ENCODE results near the gene CDK5RAP3.
"Not testable (repeated sequence)": the region's sequence is repeated elsewhere in the genome, so short reads cannot be mapped to it uniquely, and the experiment has no call there.

Gene CDK5RAP3

DNA sequence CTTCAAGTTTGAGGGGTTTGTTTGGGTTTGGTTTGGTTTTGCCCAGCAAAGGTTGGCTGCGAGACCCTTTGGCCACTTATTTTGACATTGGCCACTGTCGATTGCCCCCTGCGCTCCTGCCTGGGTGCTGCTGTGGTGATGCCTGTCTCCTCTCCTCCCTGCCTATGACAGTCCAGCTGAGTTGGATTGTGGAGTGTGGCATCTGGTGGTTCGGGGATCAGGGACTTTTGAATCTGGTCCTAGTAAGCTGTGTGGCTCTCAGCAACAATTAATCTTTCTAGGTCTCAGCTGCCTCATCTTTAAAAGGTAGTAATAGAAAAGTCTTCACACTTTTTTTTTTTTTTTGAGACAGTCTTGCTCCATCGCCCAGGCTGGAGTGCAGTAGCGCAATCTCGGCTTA is 27.1 kb downstream of the CDK5RAP3 start:
- H3K27ac Mint-ChIP-seq, result no peak overlapping the region
- H3K4me1 Mint-ChIP-seq, result peaks cover 6% of the 10 kb centered on the region
- no peaks in the 10 kb centered on the region for H3K36me3 Mint-ChIP-seq
- H3K9me3 Mint-ChIP-seq, result no peaks in the 10 kb centered on the region
- no peak overlapping the region for H3K4me3 Mint-ChIP-seq
- no peaks in the 10 kb centered on the region for H3K27me3 Mint-ChIP-seq

DNA sequence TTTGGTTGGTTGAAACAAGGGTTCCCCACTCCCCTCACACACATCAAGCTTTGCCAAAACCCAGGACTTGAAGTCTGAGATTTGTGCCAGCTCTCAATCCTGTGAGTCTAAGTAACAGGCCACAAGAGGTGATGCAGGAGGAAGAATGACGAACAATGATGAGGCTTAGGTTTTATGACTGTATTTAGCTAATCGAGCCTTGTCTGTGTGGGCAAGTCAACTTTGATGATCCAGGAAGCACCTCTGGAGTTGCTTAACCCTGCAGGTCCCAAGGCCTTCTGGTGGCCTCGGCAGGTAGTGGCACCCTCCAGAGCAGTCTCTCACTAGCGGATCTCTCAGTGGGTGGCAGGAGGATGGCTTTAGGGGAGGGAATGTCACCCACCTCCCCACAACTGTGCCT is 28.7 kb downstream of the CDK5RAP3 start:
- Mint-ChIP-seq H3K4me3 (no peak overlapping the region), H3K36me3 (no peaks in the 10 kb centered on the region), H3K9me3 (no peaks in the 10 kb centered on the region), H3K27ac (no peak overlapping the region), H3K4me1 (peaks cover 6% of the 10 kb centered on the region), H3K27me3 (peaks cover 2% of the 10 kb centered on the region)

DNA sequence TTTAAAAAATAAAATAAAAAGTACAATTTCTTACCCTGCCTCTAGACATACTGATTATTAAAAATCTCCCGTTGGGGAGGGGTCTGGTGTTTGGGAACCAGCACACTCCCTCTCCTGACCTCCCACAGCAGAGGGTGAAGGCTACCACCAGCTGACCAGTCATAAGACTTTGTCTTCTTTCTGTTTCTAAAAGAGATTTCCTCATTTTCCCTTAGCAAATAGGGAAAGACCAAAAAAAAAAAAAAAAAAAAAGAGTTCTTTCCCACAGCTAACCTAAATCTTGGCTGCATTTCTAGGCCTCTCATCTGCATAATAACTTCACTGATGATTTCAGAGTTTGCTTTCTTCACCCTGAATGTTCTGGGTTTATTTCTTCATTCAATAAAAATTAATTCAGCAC is 30.3 kb downstream of the CDK5RAP3 start:
- Mint-ChIP-seq H3K27ac (peak overlapping the region; percentile 80), H3K9me3 (no peaks in the 10 kb centered on the region), H3K36me3 (no peaks in the 10 kb centered on the region), H3K27me3 (peaks cover 3% of the 10 kb centered on the region), H3K4me1 (peaks cover 6% of the 10 kb centered on the region), H3K4me3 (no peak overlapping the region)

DNA sequence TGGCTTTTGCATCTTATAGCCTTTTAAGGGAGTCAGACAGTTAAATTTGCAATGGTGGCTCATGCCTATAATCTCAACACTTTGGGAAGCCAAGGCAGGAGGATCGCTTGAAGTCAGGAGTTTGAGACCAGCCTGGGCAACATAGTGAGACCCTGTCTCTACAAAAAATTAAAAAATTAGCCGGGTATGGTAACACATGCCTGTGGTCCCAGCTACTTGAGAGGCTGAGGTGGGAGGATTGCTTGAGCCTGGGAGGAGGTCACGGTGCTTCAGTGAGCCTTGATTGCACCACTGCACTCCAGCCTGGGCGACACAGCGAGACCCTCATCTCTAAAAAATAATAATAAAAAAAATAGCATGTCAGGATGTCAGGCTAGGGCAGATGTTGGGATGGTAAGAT is 30.7 kb downstream of the CDK5RAP3 start:
- H3K27ac Mint-ChIP-seq, H3K9me3 Mint-ChIP-seq, H3K36me3 Mint-ChIP-seq, H3K4me3 Mint-ChIP-seq, H3K4me1 Mint-ChIP-seq, H3K27me3 Mint-ChIP-seq: not testable (repeated sequence)

DNA sequence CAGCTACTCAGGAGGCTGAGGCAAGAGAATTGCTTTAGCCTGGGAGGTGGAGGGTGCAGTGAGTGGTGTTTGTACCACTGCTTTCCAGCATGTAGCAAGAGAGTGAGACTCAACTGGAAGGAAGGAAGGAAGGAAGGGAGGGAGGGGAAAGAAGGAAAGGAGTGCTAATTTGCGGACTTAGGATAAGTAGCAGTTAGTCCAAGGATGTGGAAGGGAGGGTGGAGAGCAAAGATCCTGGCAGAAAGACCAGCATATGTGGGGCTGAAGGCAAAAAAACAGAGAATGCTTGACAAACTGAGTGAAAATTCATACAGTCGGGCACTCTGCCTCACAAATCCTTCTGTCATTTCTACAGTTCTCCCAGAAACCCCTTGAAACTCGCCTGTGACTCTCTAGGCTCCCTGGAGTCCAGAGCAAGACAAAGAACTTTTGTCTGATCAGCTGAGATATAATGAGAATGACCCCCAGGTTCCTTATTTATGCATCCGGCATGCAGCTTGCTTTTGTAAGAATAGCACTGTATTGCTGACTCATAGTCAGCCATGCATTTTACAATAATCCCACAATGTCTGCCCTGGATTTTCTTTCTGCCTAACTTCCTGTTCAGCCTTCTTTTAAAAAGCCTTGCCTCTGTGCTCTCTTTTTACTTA is 31.5 kb downstream of the CDK5RAP3 start:
- H3K4me3 Mint-ChIP-seq, result no peak overlapping the region
- peaks cover 6% of the 10 kb centered on the region for H3K4me1 Mint-ChIP-seq
- H3K27ac Mint-ChIP-seq, result peak overlapping the region; percentile 57
- H3K27me3 Mint-ChIP-seq, result peaks cover 6% of the 10 kb centered on the region
- H3K9me3 Mint-ChIP-seq, result no peaks in the 10 kb centered on the region
- H3K36me3 Mint-ChIP-seq, result no peaks in the 10 kb centered on the region

DNA sequence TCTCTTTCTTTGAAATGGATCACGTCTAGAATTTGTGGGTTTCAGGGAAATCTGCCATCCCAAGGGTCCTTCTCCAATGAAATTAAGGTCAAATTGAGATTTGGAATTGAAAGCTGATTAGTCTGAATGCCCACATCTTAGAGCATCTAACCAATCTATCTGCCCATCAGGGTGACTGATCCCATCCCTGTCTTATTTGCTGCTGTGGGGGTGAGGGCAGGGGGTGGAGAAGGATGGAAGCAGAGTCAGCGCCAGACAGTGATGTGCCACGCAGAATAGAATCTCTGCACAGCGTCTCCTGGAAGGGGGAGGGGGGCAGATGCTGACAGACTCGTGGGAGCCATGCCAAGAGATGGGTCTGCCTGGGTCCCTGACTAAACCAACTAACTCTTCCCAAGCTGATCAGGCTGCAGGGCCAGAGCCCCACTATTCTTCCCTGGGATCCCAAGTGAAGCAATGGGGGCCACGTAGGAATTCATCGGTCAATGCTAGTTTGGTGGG is 32.1 kb downstream of the CDK5RAP3 start:
- Mint-ChIP-seq H3K36me3 (no peaks in the 10 kb centered on the region), H3K4me1 (peaks cover 6% of the 10 kb centered on the region), H3K9me3 (no peaks in the 10 kb centered on the region), H3K27me3 (peaks cover 6% of the 10 kb centered on the region), H3K4me3 (no peak overlapping the region), H3K27ac (no peak overlapping the region)

DNA sequence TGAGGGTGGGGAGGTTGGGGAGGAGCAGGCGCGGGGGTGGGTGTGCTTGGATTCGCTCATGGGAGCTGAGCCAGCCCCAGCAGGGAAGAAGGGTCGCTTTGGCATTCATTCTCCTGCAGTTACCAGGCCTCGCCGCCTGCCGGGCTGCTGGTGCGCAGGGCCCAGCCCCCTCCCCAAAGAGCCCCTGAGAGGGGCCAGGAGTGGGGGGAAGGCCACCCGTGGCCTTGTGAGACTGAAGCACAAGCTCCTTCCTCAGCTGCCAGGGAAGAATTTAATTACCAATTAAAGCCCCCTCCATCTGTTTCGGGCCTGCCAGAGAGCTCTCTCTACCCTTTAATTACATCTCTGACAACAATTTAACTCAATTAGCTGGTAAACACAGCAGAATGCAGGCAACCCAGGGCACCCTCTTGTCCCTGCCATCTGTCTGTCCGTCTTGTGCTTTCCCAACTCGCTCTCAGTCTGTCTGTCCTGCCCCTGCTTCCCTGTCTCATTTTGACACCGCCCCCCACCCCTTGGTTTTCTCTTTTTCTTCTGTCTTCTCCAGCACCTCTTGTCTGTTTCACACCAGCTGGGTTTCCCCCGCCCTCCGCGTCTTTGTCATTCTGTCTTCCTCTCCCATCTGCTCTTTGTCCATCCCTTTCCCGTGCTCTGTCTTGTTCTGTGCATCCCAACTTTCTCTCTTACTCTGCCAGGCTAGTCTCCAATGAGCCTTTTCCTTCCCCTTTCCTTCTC is 32.7 kb downstream of the CDK5RAP3 start:
- Mint-ChIP-seq H3K27me3 (peaks cover 6% of the 10 kb centered on the region), H3K27ac (no peak overlapping the region), H3K36me3 (no peaks in the 10 kb centered on the region), H3K4me3 (no peak overlapping the region), H3K9me3 (no peaks in the 10 kb centered on the region), H3K4me1 (peaks cover 6% of the 10 kb centered on the region)

DNA sequence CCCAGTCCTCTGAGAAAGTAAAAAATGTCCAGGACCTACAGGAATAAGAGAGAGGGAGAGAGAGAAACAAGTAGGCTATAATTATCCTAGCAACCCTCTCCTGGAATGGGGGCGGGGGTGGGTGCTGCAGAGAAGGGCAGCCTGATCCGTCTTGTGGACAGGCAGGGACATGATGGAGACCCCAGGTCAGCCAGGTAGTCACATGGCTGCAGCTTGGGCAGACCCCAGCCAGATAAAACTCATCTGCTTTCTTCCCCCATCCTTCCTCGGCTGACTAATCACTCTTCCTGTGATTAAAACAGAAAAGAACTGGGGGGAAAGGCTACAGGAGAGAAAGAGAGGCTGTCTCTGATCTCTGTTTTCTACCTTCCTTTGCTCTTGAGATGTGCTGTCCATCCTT is 34.1 kb downstream of the CDK5RAP3 start:
- Mint-ChIP-seq H3K9me3 (no peaks in the 10 kb centered on the region), H3K36me3 (no peaks in the 10 kb centered on the region), H3K27ac (no peak overlapping the region), H3K27me3 (peaks cover 10% of the 10 kb centered on the region), H3K4me3 (no peak overlapping the region), H3K4me1 (no peaks in the 10 kb centered on the region)

DNA sequence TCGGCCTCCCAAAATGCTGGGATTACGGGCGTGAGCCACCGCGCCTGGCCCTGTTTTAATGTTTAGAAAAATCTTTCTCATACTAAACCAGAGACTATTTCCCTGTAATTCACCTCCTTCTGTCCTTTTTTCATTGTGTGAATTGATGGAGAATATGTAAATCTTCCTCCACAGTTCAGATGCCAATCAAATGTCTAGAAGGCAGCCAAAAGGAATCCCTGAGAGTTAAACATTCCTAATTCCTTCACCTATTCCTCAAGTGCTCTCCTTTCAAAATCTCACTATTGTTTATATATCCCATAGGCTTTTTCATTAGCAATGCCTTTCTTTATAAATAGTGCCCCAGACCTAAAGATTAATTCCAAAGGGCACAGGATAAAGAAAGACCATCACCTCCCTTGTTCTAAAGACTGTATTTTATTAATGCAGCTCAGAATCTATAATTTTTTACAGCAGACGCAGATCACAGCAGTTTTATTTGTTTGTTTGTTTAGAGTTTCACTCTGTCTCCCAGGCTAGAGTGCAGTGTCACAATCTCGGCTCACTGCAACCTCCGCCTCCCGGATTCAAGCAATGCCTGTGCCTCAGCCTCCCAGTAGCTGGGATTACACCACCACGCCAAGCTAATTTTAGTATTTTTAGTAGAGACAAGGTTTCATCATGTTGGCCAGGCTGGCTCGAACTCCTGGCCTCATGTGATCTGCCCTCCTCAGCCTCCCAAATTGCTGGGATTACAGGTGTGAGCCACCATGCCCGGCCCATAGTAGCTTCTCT is 36.2 kb downstream of the CDK5RAP3 start:
- Mint-ChIP-seq H3K27me3 (peaks cover 17% of the 10 kb centered on the region), H3K9me3 (no peaks in the 10 kb centered on the region), H3K27ac (no peak overlapping the region), H3K4me1 (peaks cover 9% of the 10 kb centered on the region), H3K36me3 (no peaks in the 10 kb centered on the region), H3K4me3 (no peak overlapping the region)

DNA sequence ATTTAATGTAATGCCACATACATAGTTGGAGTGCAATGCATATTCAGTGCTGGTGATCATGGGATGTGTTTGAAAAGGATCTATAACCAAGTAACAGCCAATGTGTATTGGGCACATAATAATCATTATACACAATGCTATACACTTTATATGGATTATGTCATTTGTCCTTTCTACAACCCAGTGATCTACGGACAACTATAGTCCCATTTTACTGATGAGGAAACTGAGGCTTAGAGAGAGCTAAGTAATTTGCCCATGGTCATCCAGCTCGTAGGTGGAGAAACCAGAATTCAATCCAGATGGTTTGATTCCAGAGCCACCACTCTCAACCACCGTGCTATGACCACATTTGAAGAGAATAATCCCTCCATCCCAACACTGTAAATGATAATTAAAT is 39.3 kb downstream of the CDK5RAP3 start:
- Mint-ChIP-seq H3K9me3 (no peaks in the 10 kb centered on the region), H3K27me3 (peaks cover 24% of the 10 kb centered on the region), H3K4me1 (peaks cover 13% of the 10 kb centered on the region), H3K27ac (no peak overlapping the region), H3K36me3 (no peaks in the 10 kb centered on the region), H3K4me3 (no peak overlapping the region)

DNA sequence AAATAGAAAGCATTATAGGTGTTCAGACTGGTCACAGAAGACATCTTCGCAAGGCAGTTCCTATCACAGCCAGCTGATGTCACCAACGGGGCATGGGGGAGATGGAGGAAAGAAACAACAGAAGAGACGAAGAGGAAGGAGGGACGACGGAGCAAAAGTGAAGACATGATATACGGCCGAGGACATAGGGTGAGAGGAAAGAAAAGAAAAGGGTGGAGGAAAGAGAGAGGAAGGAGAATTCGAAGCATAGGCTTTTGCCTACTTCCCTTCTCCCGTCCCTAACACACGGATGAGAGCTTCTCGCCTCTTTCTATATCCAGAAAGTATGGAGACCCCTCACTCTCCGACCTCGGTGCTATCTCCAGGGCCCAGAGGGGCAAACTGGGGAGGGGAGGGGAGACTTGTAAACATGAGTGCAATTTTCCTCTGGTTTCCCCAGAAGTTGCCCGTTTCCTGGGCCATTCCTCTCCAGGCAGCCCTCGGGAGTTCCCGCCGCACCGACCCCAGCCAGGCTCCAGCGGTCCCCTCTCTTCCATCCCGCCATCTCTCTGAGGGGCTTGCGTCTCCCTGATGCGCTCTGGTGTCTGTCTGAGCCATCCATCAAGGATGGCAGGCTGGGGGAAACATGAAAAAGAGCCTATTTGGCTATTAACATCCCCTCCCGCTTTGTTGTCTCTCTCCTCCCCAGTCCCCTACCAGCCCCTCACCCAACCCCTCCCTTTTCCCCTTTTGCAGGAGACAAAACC is 40.7 kb downstream of the CDK5RAP3 start:
- Mint-ChIP-seq H3K4me3 (peak overlapping the region; percentile 78), H3K27ac (no peak overlapping the region), H3K9me3 (no peaks in the 10 kb centered on the region), H3K36me3 (no peaks in the 10 kb centered on the region), H3K4me1 (peaks cover 13% of the 10 kb centered on the region), H3K27me3 (peaks cover 23% of the 10 kb centered on the region)

DNA sequence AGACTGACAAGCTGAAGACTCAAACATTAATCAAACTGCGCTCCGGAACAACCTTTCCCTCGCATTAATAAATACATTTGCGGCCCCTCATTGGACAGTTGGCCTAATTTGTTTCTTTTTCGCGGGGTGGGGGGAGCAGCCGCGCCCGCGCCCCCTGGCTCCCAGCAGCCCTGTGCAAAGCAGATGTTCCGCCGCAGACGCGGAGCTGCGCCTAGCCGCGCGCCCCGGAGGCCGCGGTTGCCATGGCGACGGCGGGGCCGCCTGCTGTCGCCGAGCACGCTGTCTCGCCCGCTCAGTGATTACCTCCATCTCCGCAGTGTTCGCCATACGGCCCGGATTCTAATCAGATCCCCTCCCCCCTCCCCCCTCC is 41.2 kb downstream of the CDK5RAP3 start:
- no peaks in the 10 kb centered on the region for H3K9me3 Mint-ChIP-seq
- H3K27me3 Mint-ChIP-seq, result peaks cover 20% of the 10 kb centered on the region
- H3K27ac Mint-ChIP-seq, result no peak overlapping the region
- H3K36me3 Mint-ChIP-seq, result no peaks in the 10 kb centered on the region
- H3K4me3 Mint-ChIP-seq, result peak overlapping the region; percentile 78
- H3K4me1 Mint-ChIP-seq, result peaks cover 13% of the 10 kb centered on the region

DNA sequence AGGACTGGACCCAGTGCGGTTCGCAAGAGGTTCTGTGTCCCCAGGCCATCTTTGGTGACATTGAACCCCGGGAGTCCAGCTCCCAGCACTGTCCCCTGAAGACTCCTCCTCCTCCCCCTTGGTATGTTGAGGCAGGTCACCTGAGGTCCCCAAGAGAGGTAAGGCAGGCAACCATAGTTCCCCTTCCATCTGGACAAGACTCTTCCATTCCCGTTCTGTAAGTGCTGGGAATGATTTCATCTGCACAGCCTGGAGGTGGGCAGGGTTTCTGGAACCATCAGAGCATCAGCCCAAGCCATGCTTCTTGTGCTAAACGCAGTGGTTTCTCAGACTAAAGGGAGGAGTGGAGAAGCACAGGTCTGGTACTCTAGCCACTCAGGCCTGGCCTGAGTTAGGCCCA is 41.7 kb downstream of the CDK5RAP3 start:
- Mint-ChIP-seq H3K4me3 (peak overlapping the region; percentile 70), H3K27me3 (peaks cover 20% of the 10 kb centered on the region)

DNA sequence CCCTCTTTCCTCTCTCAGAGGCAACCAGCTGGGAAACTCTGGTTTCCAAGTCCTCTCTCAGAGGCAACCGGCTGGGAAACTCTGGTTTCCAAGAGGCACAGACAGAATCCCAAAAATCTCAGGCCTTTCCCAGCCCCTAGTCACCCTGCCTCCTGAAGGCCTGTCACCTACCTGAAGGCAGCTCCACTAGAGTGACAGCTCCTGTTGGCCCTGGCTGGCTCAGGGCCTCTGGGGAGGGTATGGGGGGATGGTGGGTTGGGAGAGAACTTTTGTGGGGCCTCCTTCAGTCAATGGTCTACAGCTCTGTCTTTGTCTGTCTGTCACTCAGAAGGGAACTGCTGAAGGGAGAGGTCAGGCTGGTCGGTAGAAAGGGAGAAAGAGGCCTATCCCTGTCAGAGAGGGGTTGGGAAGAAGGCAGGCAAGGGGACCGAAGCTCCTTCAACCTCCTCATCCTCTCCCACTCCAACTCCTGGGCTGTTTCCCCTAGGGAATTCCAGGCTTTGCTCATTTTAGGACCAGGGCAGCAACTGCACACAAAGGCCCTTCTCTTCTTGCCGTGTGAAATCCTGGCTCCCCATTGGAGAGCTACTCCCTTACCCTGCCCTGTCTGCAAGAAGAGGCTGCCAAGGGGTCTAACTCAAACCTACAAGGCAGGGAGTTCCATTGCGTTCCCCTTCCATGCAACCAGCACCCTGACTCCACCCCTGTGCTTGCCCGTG is 43.1 kb downstream of the CDK5RAP3 start:
- Mint-ChIP-seq H3K9me3 (no peaks in the 10 kb centered on the region), H3K27me3 (peaks cover 20% of the 10 kb centered on the region)

More for the DNA sequence above, 41.7 kb downstream of the CDK5RAP3 start:
- Mint-ChIP-seq H3K9me3 (no peaks in the 10 kb centered on the region), H3K4me1 (peaks cover 16% of the 10 kb centered on the region), H3K27ac (no peak overlapping the region), H3K36me3 (no peaks in the 10 kb centered on the region)

DNA sequence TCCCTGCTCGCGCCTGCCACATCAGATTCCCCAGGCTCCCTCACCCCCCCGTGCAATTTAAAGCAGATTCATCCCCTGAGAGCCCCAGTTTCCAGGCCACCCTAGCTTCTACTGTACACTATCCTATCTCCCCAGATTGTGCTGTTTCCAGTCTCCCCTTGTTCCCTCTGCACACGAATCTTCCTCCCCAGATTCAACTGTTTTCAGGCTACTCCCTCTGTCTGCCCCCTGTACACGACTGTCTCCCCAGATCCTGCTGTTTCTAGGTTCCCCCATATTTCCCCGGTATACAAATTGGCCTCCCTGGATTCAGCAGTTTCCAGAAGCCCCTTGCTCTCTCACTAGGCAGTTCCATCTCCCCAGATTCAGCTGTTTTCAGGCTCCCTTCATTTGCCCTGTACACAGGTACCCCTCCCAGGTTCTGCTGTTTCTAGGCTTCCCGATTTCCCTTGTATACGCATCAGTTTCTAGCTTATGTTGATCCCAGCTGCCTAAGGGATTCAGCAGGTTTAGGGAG is 43.7 kb downstream of the CDK5RAP3 start:
- Mint-ChIP-seq H3K4me3 (peak overlapping the region; percentile 12), H3K27ac (no peak overlapping the region), H3K9me3 (no peaks in the 10 kb centered on the region), H3K36me3 (no peaks in the 10 kb centered on the region), H3K27me3 (peaks cover 19% of the 10 kb centered on the region), H3K4me1 (peaks cover 19% of the 10 kb centered on the region)

More for the DNA sequence above, 43.1 kb downstream of the CDK5RAP3 start:
- Mint-ChIP-seq H3K4me3 (no peak overlapping the region), H3K36me3 (no peaks in the 10 kb centered on the region), H3K27ac (no peak overlapping the region), H3K4me1 (peaks cover 19% of the 10 kb centered on the region)
